T-helper 2 cell treated with Interferon-gamma antibody and Interleukin-4, amounts not matched to agents 100 ng/mL and 5 ng/mL, for 36 hours (primary cell): ENCODE measurements around the gene BPIFB2. TPM values are rescaled to one million over a fixed set of nuclear protein-coding genes. Genes with fewer than 3 reads are reported as not detected.

Source experiments
- intact Hi-C: fragments of 100-400 bp; cut with micrococcal nuclease; formaldehyde crosslinking; loops from one replicate; pipeline ENCODE4 v1.15.1; 2023
- total RNA-seq: library from RNA; stranded (reverse); gene quantifications from 2 replicates; pipeline ENCODE4 v1.2.3, GENCODE V29; 2022

Gene BPIFB2
- total RNA-seq, 1 donor from 2014 or later, result not detected

GRCh38 chr20:33019465-33020277 lies 12.2 kb downstream of the BPIFB2 start:
- intact Hi-C loops, result no loop called here

GRCh38 chr20:33020278-33021161 lies 13.0 kb downstream of the BPIFB2 start:
- intact Hi-C loops, result no loop called here

- intact Hi-C loops, result no loop called here
These were observed 14.4 kb downstream of the BPIFB2 start for GRCh38 chr20:33021879-33022278.

DNA sequence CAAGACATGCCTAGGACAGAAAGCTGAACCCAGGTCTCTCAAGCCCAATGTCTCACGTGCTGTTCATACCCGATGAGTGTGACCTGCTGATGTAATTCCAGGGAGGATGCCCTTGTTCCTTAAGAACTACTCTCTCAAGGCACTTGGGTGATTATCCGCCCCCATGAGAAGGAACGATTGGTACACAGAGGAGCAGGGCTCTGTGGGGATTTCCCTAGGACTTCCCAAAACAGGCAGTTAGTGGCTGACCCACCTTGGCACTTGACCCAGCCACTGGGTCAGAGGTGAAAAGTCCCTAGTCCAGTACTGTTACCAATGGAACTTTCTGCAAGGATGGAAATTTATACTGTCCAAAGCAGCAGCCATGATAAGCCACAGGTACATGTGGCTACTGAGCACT lies 14.8 kb downstream of the BPIFB2 start:
- intact Hi-C loops, result no loop called here

- intact Hi-C loops, result no loop called here
These were observed 15.4 kb downstream of the BPIFB2 start for GRCh38 chr20:33022694-33023438.

DNA sequence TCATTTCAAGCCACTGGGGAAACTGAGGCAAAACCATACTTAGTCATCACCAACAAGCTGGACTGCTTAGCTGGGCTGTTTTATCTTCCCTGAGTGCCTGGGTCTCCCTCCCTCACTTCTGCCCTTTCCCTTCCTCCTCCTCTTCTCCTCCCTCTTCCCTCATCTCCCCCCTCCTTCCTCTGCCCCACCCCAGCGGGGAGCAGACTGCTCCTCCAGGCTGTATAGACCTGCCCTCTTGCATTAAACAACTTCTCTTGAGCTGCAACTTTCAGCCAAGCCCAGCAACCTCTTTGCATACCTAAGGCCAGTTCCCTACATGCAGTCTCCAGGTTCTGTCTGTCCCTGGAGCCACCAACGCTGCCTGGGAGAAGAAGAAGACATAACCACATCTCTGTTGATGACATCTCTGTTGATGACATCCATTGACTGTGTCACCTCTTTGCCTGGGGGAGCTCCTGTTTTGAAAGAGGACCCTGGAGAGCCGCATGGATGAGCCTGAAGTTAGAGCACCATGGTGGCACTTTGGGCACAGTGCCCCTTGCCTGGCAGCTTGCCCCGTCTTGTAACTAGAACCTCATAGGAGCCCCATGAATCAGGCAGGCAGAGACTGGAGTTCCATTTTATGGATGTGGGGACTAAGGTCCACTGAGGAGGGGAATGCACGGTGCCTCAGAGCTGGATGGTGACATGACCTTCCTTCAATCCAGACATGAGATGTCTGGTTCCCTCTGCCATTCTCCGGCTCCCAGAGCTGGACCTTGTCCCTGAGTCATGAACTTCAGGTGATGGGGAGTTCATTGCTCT lies 16.1 kb downstream of the BPIFB2 start:
- intact Hi-C loops, result no loop called here

GRCh38 chr20:33024243-33024560 lies 16.7 kb downstream of the BPIFB2 start:
- intact Hi-C loops, result no loop called here

- intact Hi-C loops, result no loop called here
These were observed 17.3 kb downstream of the BPIFB2 start for GRCh38 chr20:33024609-33025317.

DNA sequence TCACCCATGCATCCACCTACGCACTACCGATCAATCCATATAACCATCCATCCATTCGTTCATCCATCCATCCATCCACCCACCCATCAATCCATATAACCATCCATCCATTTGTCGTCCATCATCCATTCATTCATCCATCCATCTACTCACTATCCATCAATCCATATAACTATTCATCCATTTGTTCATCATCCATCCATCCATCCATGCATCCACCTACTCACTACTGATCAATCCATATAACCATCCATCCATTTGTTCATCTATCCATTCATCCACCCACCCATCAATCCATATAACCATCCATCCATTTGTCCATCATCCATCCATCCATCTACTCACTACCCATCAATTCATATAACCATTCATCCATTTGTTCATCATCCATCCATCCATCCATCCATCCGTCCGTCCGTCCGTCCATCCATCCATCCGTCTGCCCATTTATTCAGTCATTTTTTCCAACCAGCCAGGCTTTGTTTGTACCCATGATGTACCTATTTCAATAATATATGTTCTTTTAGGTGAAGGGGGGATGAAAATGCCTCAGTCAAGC lies 17.9 kb downstream of the BPIFB2 start:
- intact Hi-C loops, result no loop called here

GRCh38 chr20:33026072-33026778 lies 18.7 kb downstream of the BPIFB2 start:
- intact Hi-C loops, result no loop called here

GRCh38 chr20:33026779-33027759 lies 19.6 kb downstream of the BPIFB2 start:
- intact Hi-C loops, result no loop called here

DNA sequence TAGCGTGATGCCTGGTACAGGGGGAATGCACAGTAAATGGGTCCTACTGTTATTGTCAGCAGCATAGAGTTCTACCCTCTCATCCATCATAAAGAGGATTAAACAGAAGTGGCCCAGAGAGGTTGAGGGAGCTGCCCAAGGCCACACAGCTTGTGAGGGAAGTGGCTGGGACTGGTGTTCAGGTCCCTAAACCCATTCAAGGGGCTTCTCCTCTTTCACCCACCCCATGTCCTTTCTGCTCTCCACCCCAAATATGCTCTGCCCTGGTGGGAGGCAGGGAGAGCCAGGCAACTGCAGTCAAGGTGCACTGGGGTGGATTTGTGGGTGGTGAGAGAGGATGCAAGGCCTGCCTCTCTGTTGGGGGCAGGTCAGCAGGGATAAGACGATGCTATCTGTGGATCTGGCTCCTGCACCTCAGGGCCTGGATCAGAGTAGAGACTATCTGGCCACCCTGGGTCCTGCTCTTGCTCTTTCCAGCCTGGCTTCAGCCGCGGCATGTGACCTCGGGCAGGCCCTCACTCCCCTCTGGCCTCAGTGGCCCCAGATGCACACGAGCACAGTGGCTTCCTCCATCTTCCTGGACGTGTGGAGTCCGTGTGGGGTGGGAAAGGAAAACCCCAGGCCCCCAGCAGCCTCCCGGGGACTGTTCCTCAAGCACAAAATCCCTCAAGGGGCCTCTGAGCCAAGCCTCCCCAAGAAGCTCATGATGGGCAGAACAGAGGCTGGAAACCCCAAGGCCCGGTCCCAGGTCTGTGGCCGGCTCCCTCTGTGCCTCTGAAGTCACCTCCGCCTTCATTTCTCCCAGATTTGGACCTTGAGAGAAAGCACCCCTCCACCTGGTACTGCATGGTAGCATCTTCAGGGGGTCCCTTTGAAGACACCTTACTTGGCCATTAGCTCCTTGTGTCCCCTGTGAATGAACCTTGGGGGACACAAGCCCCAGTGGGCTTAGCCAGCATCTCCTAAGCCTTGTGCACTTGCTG lies 20.6 kb downstream of the BPIFB2 start:
- intact Hi-C loops, result no loop called here

- intact Hi-C loops, result no loop called here
These were observed 21.4 kb downstream of the BPIFB2 start for GRCh38 chr20:33028875-33029274.

- intact Hi-C loops, result no loop called here
These were observed 22.6 kb downstream of the BPIFB2 start for GRCh38 chr20:33030076-33030475.

- intact Hi-C loops, result no loop called here
These were observed 23.1 kb downstream of the BPIFB2 start for GRCh38 chr20:33030569-33030968.

DNA sequence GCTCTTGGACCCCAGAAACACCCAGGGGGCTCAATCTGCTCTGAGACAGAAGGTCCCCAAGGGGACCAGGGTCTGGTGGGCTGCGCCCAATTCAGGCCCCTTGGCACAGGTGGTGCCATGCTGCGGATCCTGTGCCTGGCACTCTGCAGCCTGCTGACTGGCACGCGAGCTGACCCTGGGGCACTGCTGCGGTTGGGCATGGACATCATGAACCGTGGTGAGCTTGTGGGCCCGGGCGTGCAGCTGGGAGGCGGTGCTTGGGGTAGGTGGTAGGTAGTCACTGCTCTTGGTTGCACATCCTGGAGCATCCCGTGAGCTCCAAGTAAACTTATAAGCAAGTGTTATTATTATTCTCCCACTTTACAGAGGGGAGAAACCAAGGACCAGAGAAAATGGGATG lies 24.0 kb downstream of the BPIFB2 start, which contains the start of gene BPIFB6:
Gene BPIFB6 (plus strand): TSS at position 118 of the 400 bp plus-strand sequence. CDS start 0 bp downstream, at position 118.
- intact Hi-C loops, result no loop called here

GRCh38 chr20:33032555-33032954 lies 25.1 kb downstream of the BPIFB2 start:
- intact Hi-C loops, result no loop called here
